Lower leg skin (tissue), 3 donors: ENCODE measurements around the gene PLXNA2.

Source experiments
- POLR2A ChIP-seq, 2 donors: fragments of 450-650 bp; IDR thresholded peaks; one replicate each; pipeline ENCODE4 v1.6.1; 2016 to 2017; ENCODE audit warnings: antibody characterized with exemption in 2 of 2, mild to moderate bottlenecking in 1 of 2, moderate library complexity in 1 of 2
- TF ChIP-seq, protein P1 (sequence below), 3 donors: fragments of 450-650 bp; IDR thresholded peaks; one replicate each; pipeline ENCODE4 v1.5.1; 2016; ENCODE audit warnings: antibody characterized with exemption in 3 of 3, mild to moderate bottlenecking in 3 of 3, moderate library complexity in 2 of 3

DNA sequence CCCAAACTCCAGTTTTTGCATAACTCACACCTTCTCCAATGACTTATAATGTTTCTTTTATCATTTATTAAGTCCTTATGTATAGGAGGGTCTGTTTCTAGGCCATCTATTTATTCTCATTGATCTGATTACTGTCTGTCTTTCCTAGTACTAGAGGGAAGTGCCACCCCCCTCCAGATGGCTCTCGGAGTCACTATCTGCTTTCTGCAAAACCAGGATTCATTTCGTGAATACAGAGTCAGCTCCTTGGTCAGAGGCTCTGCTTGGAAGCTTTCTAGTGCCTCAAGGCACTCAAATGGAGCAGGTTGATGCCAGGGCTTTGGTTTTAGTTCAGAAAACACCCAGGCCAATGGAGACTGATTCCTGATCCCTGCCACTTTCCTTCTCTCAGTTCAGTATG, 231.0 kb downstream of the PLXNA2 start:
- TF ChIP-seq POLR2A (IDR thresholded peaks at IDR 0.05): no peak
- TF ChIP-seq, protein P1, sequence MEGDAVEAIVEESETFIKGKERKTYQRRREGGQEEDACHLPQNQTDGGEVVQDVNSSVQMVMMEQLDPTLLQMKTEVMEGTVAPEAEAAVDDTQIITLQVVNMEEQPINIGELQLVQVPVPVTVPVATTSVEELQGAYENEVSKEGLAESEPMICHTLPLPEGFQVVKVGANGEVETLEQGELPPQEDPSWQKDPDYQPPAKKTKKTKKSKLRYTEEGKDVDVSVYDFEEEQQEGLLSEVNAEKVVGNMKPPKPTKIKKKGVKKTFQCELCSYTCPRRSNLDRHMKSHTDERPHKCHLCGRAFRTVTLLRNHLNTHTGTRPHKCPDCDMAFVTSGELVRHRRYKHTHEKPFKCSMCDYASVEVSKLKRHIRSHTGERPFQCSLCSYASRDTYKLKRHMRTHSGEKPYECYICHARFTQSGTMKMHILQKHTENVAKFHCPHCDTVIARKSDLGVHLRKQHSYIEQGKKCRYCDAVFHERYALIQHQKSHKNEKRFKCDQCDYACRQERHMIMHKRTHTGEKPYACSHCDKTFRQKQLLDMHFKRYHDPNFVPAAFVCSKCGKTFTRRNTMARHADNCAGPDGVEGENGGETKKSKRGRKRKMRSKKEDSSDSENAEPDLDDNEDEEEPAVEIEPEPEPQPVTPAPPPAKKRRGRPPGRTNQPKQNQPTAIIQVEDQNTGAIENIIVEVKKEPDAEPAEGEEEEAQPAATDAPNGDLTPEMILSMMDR (IDR thresholded peaks at IDR 0.05): no peak
